Stimulated activated CD4-positive, alpha-beta T cell treated with anti-CD3 and anti-CD28 coated beads, Interleukin-4, amount 100 ng/mL, for 48 hours (primary cell): ENCODE data around the gene KRT36.

Experiments
- DNase-seq, 2 donors: peaks; one replicate each; pipeline ENCODE4 v3.0.0-alpha.2; 2020; ENCODE audit warnings: low read depth in 2 of 2

KRT36 gene

GRCh38 chr17:41500131-41500911 lies 10.6 kb upstream of the KRT36 start:
- no peak for DNase-seq

GRCh38 chr17:41499714-41500113 lies 10.0 kb upstream of the KRT36 start:
- no peak for DNase-seq

- no peak for DNase-seq
These were observed 8.6 kb upstream of the KRT36 start for GRCh38 chr17:41498276-41498675.

GRCh38 chr17:41496803-41497484 lies 7.2 kb upstream of the KRT36 start:
- peak; percentile 65 to 72 for DNase-seq

GRCh38 chr17:41494524-41494923 lies 4.8 kb upstream of the KRT36 start:
- DNase-seq: no peak

GRCh38 chr17:41492771-41493170 lies 3.1 kb upstream of the KRT36 start:
- no peak for DNase-seq

GRCh38 chr17:41492351-41492750 lies 2.6 kb upstream of the KRT36 start:
- DNase-seq: no peak

GRCh38 chr17:41491476-41491875 lies 1.8 kb upstream of the KRT36 start:
- DNase-seq: no peak

GRCh38 chr17:41490000-41490990 lies 585 bp upstream of the KRT36 start:
- no peak for DNase-seq

GRCh38 chr17:41486809-41487530 lies 2.7 kb downstream of the KRT36 start:
- DNase-seq: peak; percentile 43 to 49

GRCh38 chr17:41486316-41486715 lies 3.4 kb downstream of the KRT36 start:
- no peak for DNase-seq

GRCh38 chr17:41484920-41485904 lies 4.5 kb downstream of the KRT36 start:
- no peak for DNase-seq

GRCh38 chr17:41483991-41484826 lies 5.5 kb downstream of the KRT36 start:
- no peak for DNase-seq

GRCh38 chr17:41483531-41483930 lies 6.2 kb downstream of the KRT36 start:
- no peak for DNase-seq

- no peak for DNase-seq
These were observed 8.7 kb downstream of the KRT36 start, which contains the start of gene KRT35 for GRCh38 chr17:41481036-41481435. TSS of gene KRT35 (minus strand) at chr17:41481151. CDS start at chr17:41481097, 54 bp downstream.

- no peak for DNase-seq
These were observed 9.1 kb downstream of the KRT36 start for GRCh38 chr17:41480581-41480980.

- DNase-seq: no peak
These were observed 9.6 kb downstream of the KRT36 start for GRCh38 chr17:41480136-41480535.

- no peak for DNase-seq
These were observed 11.5 kb downstream of the KRT36 start for GRCh38 chr17:41478237-41478636.
